Activated naive CD4-positive, alpha-beta T cell (primary cell): ENCODE data around the gene RNASET2.
"Not testable (repeated sequence)": the region's sequence is repeated elsewhere in the genome, so short reads cannot be mapped to it uniquely, and the experiment has no call there.

Experiments
- DNase-seq, 4 experiments: peaks; one replicate each; lab custom pipeline; 2025; lab: John Stamatoyannopoulos, UW

The RNASET2 gene

GRCh38 chr6:166903027-166903426, 53.3 kb downstream of the RNASET2 start:
- no peak for DNase-seq

DNA sequence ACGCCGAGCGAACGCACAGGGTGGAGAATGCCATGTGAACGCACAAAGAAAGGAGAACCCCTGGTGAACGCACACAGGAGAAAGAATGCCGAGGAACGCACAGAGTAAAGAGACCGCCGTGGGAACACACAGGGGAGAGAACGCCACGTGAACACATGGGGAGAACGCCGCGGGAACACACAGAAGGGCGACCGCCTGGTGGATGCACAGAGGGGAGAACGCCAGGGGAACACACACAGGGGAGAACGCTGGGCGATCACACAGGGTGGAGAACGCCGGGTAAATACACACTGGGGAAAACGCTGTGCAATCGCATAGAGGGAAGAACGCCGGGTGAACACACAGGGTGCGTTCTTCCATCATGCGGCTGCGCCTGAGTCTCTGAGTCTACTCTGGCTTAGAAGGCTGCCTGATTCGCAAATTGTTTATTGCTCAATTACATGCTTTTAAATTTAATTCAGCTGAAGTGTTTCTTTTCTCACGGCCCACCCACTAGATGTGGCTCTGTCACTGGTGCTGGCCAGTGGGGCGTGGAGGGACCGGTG, 54.1 kb downstream of the RNASET2 start:
- no peak for DNase-seq

DNA sequence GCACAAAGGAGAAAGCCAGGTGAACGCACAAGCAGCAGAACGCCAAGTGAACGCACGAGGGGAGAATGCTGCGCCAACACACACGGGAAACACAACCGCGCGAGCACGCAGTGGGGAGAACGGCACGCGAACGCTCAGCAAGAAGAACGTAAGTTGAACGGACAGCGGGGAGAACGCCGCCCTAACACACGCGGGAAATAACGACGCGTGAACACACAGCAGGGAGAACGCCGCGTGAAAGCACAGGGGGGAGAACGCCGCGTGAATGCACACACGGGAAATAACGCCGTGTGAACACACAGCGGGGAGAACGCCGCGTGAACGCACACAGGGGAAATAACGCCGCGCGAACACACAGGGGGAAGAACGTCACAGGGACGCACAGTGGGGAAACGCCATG, 54.7 kb downstream of the RNASET2 start:
- no peak for DNase-seq

- no peak for DNase-seq
These were observed 55.3 kb downstream of the RNASET2 start for GRCh38 chr6:166900956-166901607.

GRCh38 chr6:166900130-166900708, 56.1 kb downstream of the RNASET2 start:
- DNase-seq, result no peak

- DNase-seq, result no peak
These were observed 57.4 kb downstream of the RNASET2 start for GRCh38 chr6:166898910-166899309.

GRCh38 chr6:166894614-166895013, 61.7 kb downstream of the RNASET2 start:
- not testable (repeated sequence) for DNase-seq

- DNase-seq, result not testable (repeated sequence)
These were observed 63.9 kb downstream of the RNASET2 start for GRCh38 chr6:166892472-166892871.

GRCh38 chr6:166886773-166887172, 69.6 kb downstream of the RNASET2 start:
- not testable (repeated sequence) for DNase-seq

DNA sequence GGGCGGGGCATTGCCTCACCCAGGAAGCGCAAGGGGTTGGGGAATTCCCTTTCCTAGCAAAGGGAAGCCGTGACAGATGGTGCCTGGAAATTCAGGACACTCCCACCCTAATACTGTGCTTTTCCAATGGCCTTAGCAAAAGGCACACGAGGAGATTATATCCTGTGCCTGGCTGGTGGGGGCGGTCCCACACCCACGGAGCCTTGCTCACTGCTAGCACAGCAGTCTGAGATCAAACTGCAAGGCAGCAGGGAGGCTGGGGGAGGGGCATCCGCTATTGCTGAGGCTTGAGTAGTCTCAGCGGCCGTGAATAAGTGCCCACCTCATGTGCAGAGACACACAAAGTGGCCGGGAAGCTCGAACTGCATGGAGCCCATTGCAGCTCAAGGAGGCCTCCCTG, 71.4 kb downstream of the RNASET2 start:
- DNase-seq, result not testable (repeated sequence)

- DNase-seq, result no peak
These were observed 76.8 kb downstream of the RNASET2 start for GRCh38 chr6:166879594-166879993.
